ENCODE data around the gene DLL4.

The DLL4 gene

GRCh38 chr15:40927873-40928806 is 1.0 kb upstream of the DLL4 start:
- Histone ChIP-seq H3K36me3 (ENCODE audit: control insufficient read depth, insufficient read depth, low read length) (no peaks in the 10 kb centered on the region), H3K27me3 (ENCODE audit: insufficient read depth, low read length, poor library complexity) (peaks cover 65% of the 10 kb centered on the region), H2AK5ac (ENCODE audit: low read length) (no peak overlapping the region), H3K56ac (ENCODE audit: low read length) (no peak overlapping the region), H2BK15ac (replicated peaks; ENCODE audit: low read depth) (no peak overlapping the region), H2BK5ac (ENCODE audit: low read length) (no peak overlapping the region), H3K79me2 (ENCODE audit: control insufficient read depth, insufficient read depth, low read length) (no peaks in the 10 kb centered on the region), H3K4ac (ENCODE audit: low read depth, low read length) (no peak overlapping the region), H3K79me1 (ENCODE audit: low read length) (no peaks in the 10 kb centered on the region), H3K9ac (ENCODE audit: low read length) (no peak overlapping the region), H4K5ac (ENCODE audit: low read length) (no peak overlapping the region), H3K4me2 (ENCODE audit: low read length) (peak overlapping the region; percentile 28), H3K23ac (ENCODE audit: low read length) (no peak overlapping the region), H3K27ac (ENCODE audit: low read depth, low read length) (no peak overlapping the region), H2BK120ac (ENCODE audit: low read depth, low read length) (no peak overlapping the region), H3K4me3 (ENCODE audit: low read length) (no peak overlapping the region), H4K8ac (ENCODE audit: low read depth, low read length) (no peak overlapping the region), H3K4me1 (ENCODE audit: control insufficient read depth, low read depth, low read length) (peaks cover 2% of the 10 kb centered on the region), H3K18ac (ENCODE audit: low read length) (no peak overlapping the region)
- WGBS (ENCODE audit: extremely low coverage, insufficient coverage, low lambda C conversion rate) = no CpG with 5 or more reads among the region's 68 CpGs
- DNase-seq = no peak

- Histone ChIP-seq H2AK5ac (ENCODE audit: low read length) (no peak overlapping the region), H4K5ac (ENCODE audit: low read length) (no peak overlapping the region), H3K4ac (ENCODE audit: low read depth, low read length) (no peak overlapping the region), H3K18ac (ENCODE audit: low read length) (no peak overlapping the region), H3K27ac (ENCODE audit: low read depth, low read length) (no peak overlapping the region), H3K56ac (ENCODE audit: low read length) (no peak overlapping the region), H2BK15ac (replicated peaks; ENCODE audit: low read depth) (no peak overlapping the region), H3K23ac (ENCODE audit: low read length) (no peak overlapping the region), H4K8ac (ENCODE audit: low read depth, low read length) (no peak overlapping the region), H3K36me3 (ENCODE audit: control insufficient read depth, insufficient read depth, low read length) (no peaks in the 10 kb centered on the region), H3K4me2 (ENCODE audit: low read length) (peak overlapping the region; percentile 65), H2BK5ac (ENCODE audit: low read length) (no peak overlapping the region), H3K4me1 (ENCODE audit: control insufficient read depth, low read depth, low read length) (peaks cover 2% of the 10 kb centered on the region), H3K27me3 (ENCODE audit: insufficient read depth, low read length, poor library complexity) (peaks cover 53% of the 10 kb centered on the region), H3K79me2 (ENCODE audit: control insufficient read depth, insufficient read depth, low read length) (no peaks in the 10 kb centered on the region), H3K79me1 (ENCODE audit: low read length) (no peaks in the 10 kb centered on the region), H3K4me3 (ENCODE audit: low read length) (no peak overlapping the region), H3K9ac (ENCODE audit: low read length) (peak overlapping the region; percentile 14), H2BK120ac (ENCODE audit: low read depth, low read length) (no peak overlapping the region)
- WGBS (ENCODE audit: extremely low coverage, insufficient coverage, low lambda C conversion rate) = no CpG with 5 or more reads among the region's 56 CpGs
- DNase-seq = no peak
Observed at GRCh38 chr15:40929660-40930429, 705 bp downstream of the DLL4 start.

GRCh38 chr15:40930430-40931299 is 1.5 kb downstream of the DLL4 start:
- no peak overlapping the region for H3K4me3 ChIP-seq (ENCODE audit: low read length)
- no peak overlapping the region for H2BK120ac ChIP-seq (ENCODE audit: low read depth, low read length)
- H3K18ac ChIP-seq (ENCODE audit: low read length) = no peak overlapping the region
- peaks cover 2% of the 10 kb centered on the region for H3K4me1 ChIP-seq (ENCODE audit: control insufficient read depth, low read depth, low read length)
- H2BK5ac ChIP-seq (ENCODE audit: low read length) = no peak overlapping the region
- H3K79me1 ChIP-seq (ENCODE audit: low read length) = no peaks in the 10 kb centered on the region
- no peak overlapping the region for H2AK5ac ChIP-seq (ENCODE audit: low read length)
- WGBS (ENCODE audit: extremely low coverage, insufficient coverage, low lambda C conversion rate) = no CpG with 5 or more reads among the region's 46 CpGs
- H3K56ac ChIP-seq (ENCODE audit: low read length) = no peak overlapping the region
- no peaks in the 10 kb centered on the region for H3K79me2 ChIP-seq (ENCODE audit: control insufficient read depth, insufficient read depth, low read length)
- peaks cover 45% of the 10 kb centered on the region for H3K27me3 ChIP-seq (ENCODE audit: insufficient read depth, low read length, poor library complexity)
- no peak overlapping the region for H4K5ac ChIP-seq (ENCODE audit: low read length)
- no peak overlapping the region for H2BK15ac ChIP-seq (replicated peaks; ENCODE audit: low read depth)
- H3K4me2 ChIP-seq (ENCODE audit: low read length) = peak overlapping the region; percentile 42
- DNase-seq = peak; percentile 75
- H3K36me3 ChIP-seq (ENCODE audit: control insufficient read depth, insufficient read depth, low read length) = no peaks in the 10 kb centered on the region
- H3K4ac ChIP-seq (ENCODE audit: low read depth, low read length) = no peak overlapping the region
- H3K9ac ChIP-seq (ENCODE audit: low read length) = peak overlapping the region; percentile 16
- no peak overlapping the region for H3K27ac ChIP-seq (ENCODE audit: low read depth, low read length)
- no peak overlapping the region for H4K8ac ChIP-seq (ENCODE audit: low read depth, low read length)
- H3K23ac ChIP-seq (ENCODE audit: low read length) = no peak overlapping the region

DNA sequence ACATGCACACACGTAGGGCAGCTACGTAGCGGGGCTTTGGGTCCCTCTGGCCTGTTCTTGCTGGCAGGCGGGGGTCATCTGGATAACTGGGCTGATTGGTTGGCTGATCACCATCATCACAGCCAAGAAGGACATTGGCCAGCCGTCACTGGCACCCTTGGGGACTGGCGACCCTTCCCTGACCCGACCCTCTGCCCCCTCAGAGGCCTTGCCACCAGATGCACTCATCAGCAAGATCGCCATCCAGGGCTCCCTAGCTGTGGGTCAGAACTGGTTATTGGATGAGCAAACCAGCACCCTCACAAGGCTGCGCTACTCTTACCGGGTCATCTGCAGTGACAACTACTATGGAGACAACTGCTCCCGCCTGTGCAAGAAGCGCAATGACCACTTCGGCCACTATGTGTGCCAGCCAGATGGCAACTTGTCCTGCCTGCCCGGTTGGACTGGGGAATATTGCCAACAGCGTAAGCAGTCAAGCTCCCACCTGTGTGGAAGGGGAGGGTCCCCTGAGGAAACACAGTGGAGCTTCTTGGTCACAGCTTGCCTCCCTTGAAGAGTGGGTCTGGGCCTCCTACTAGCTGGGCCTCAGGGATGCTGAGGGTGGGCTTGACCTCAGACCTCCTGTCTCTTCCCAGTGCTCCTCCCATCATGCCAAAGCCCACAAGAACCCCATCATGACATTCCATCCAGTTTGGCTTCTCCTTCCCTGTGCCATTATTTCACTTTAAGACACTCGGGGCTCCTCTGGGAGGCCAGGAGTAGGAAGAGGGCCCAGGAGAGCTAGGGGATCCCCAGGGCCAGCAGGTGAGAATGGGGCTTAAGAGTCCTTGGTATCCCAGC is 2.4 kb downstream of the DLL4 start:
- WGBS (ENCODE audit: extremely low coverage, insufficient coverage, low lambda C conversion rate) = no CpG with 5 or more reads among the region's 16 CpGs
- H3K27ac ChIP-seq (ENCODE audit: low read depth, low read length) = no peak overlapping the region
- H3K4me1 ChIP-seq (ENCODE audit: control insufficient read depth, low read depth, low read length) = peaks cover 2% of the 10 kb centered on the region

GRCh38 chr15:40932156-40932555 is 3.0 kb downstream of the DLL4 start:
- DNase-seq = no peak
- no peak overlapping the region for H4K8ac ChIP-seq (ENCODE audit: low read depth, low read length)
- H2BK5ac ChIP-seq (ENCODE audit: low read length) = no peak overlapping the region
- no peak overlapping the region for H2BK15ac ChIP-seq (replicated peaks; ENCODE audit: low read depth)
- H3K18ac ChIP-seq (ENCODE audit: low read length) = no peak overlapping the region
- H3K23ac ChIP-seq (ENCODE audit: low read length) = no peak overlapping the region
- H3K27me3 ChIP-seq (ENCODE audit: insufficient read depth, low read length, poor library complexity) = peaks cover 32% of the 10 kb centered on the region
- no peaks in the 10 kb centered on the region for H3K36me3 ChIP-seq (ENCODE audit: control insufficient read depth, insufficient read depth, low read length)
- H3K79me2 ChIP-seq (ENCODE audit: control insufficient read depth, insufficient read depth, low read length) = no peaks in the 10 kb centered on the region
- H4K5ac ChIP-seq (ENCODE audit: low read length) = no peak overlapping the region
- H3K79me1 ChIP-seq (ENCODE audit: low read length) = no peaks in the 10 kb centered on the region
- H3K4ac ChIP-seq (ENCODE audit: low read depth, low read length) = no peak overlapping the region
- no peak overlapping the region for H3K27ac ChIP-seq (ENCODE audit: low read depth, low read length)
- no peak overlapping the region for H3K4me2 ChIP-seq (ENCODE audit: low read length)
- H3K9ac ChIP-seq (ENCODE audit: low read length) = no peak overlapping the region
- WGBS (ENCODE audit: extremely low coverage, insufficient coverage, low lambda C conversion rate) = no CpG with 5 or more reads among the region's 8 CpGs
- H2AK5ac ChIP-seq (ENCODE audit: low read length) = no peak overlapping the region
- H3K4me3 ChIP-seq (ENCODE audit: low read length) = no peak overlapping the region
- no peak overlapping the region for H2BK120ac ChIP-seq (ENCODE audit: low read depth, low read length)
- H3K56ac ChIP-seq (ENCODE audit: low read length) = no peak overlapping the region
- peaks cover 2% of the 10 kb centered on the region for H3K4me1 ChIP-seq (ENCODE audit: control insufficient read depth, low read depth, low read length)

More for the DNA sequence above, 2.4 kb downstream of the DLL4 start:
- H3K4ac ChIP-seq (ENCODE audit: low read depth, low read length) = no peak overlapping the region
- H3K9ac ChIP-seq (ENCODE audit: low read length) = no peak overlapping the region
- no peak overlapping the region for H3K56ac ChIP-seq (ENCODE audit: low read length)
- H3K36me3 ChIP-seq (ENCODE audit: control insufficient read depth, insufficient read depth, low read length) = no peaks in the 10 kb centered on the region
- no peak overlapping the region for H2BK120ac ChIP-seq (ENCODE audit: low read depth, low read length)
- H3K18ac ChIP-seq (ENCODE audit: low read length) = no peak overlapping the region
- H2BK15ac ChIP-seq (replicated peaks; ENCODE audit: low read depth) = no peak overlapping the region
- H2AK5ac ChIP-seq (ENCODE audit: low read length) = no peak overlapping the region
- H4K8ac ChIP-seq (ENCODE audit: low read depth, low read length) = no peak overlapping the region
- H3K4me3 ChIP-seq (ENCODE audit: low read length) = no peak overlapping the region
- H3K27me3 ChIP-seq (ENCODE audit: insufficient read depth, low read length, poor library complexity) = peaks cover 39% of the 10 kb centered on the region
- no peak overlapping the region for H4K5ac ChIP-seq (ENCODE audit: low read length)
- no peak for DNase-seq
- H3K4me2 ChIP-seq (ENCODE audit: low read length) = no peak overlapping the region
- no peak overlapping the region for H3K23ac ChIP-seq (ENCODE audit: low read length)
- no peaks in the 10 kb centered on the region for H3K79me2 ChIP-seq (ENCODE audit: control insufficient read depth, insufficient read depth, low read length)
- H2BK5ac ChIP-seq (ENCODE audit: low read length) = no peak overlapping the region
- H3K79me1 ChIP-seq (ENCODE audit: low read length) = no peaks in the 10 kb centered on the region

All from mesendoderm (in vitro differentiated cells).